HepG2 (cell line): ENCODE measurements around the gene ENTPD7. TPM values are rescaled to one million over a fixed set of nuclear protein-coding genes. Genes with fewer than 3 reads are reported as not detected.

Source experiments
- ATAC-seq: fragments of 200-7000 bp; cut with Tn5 transposase; 3 replicates; pipeline ENCODE4 v1.9.1; 2020; ENCODE audit warnings: mild to moderate bottlenecking, moderate library complexity
- BruUV-seq: library from RNA; stranded (reverse); fragments of 400-500 nt; replicated peaks from 2 replicates; lab custom pipeline; 2021; lab: Mats Ljungman, UMichigan
- CTCF ChIA-PET: fragments of 300-600 bp; formaldehyde crosslinking; extraction: SDS; loops from one replicate; lab custom pipeline; 2021; ENCODE audit warnings: low total read pairs, inconsistent platforms, low intra/inter-chr PET ratio; lab: Yijun Ruan, JAX
- POLR2A ChIA-PET: fragments of 350-600 bp; sonication (Branson Sonifier 250); formaldehyde crosslinking; loops from one replicate; lab custom pipeline; 2020; ENCODE audit warnings: antibody characterized with exemption, inconsistent platforms; lab: Yijun Ruan, JAX
- DNase-seq: peaks from one replicate; pipeline ENCODE4 v3.0.0-alpha.2; 2015; ENCODE audit warnings: low spot score
- FAIRE-seq: peaks from 3 replicates; lab custom pipeline; 2011; peaks lifted over from hg19 to GRCh38; lab: Jason Lieb, UNC
- H2AFZ ChIP-seq: one replicate; pipeline ENCODE4 v1.6.1; 2011; ENCODE audit warnings: low read length, inconsistent platforms
- H3K27ac ChIP-seq: fragments of 300-600 bp; 3 replicates; pipeline ENCODE4 v1.8.0; 2011; ENCODE audit warnings: mixed run types, mild to moderate bottlenecking, mixed read lengths, low read length, inconsistent platforms; ENCODE audit not compliant: insufficient read depth; ENCODE audit errors: extremely low read length
- H3K27me3 ChIP-seq, 2 experiments: fragments of 200-600 bp in 1 of 2; 2 replicates in 1 of 2; 3 replicates in 1 of 2; pipeline versions ENCODE4 v1.6.0 to v1.8.0; 2011; ENCODE audit warnings: low read length in 2 of 2, mild to moderate bottlenecking in 2 of 2, moderate library complexity in 2 of 2, inconsistent platforms in 1 of 2; ENCODE audit not compliant: insufficient read depth in 2 of 2, control insufficient read depth in 1 of 2
- H3K36me3 ChIP-seq, 2 experiments: fragments of 200-600 bp in 1 of 2; replicated peaks in 1 of 2; 2 replicates in 1 of 2; 3 replicates in 1 of 2; pipeline versions ENCODE4 v1.5.1 to v1.8.0; 2011; ENCODE audit warnings: low read length in 2 of 2, inconsistent platforms in 1 of 2; ENCODE audit not compliant: insufficient read depth in 2 of 2, control insufficient read depth in 1 of 2
- H3K4me1 ChIP-seq: 2 replicates; pipeline ENCODE4 v1.5.1; 2012; ENCODE audit warnings: low read length, inconsistent platforms; ENCODE audit not compliant: insufficient read depth
- H3K4me2 ChIP-seq: 2 replicates; pipeline ENCODE4 v1.6.0; 2011; ENCODE audit warnings: low read depth, low read length, inconsistent platforms
- H3K4me3 ChIP-seq, 3 experiments: fragments of 200-600 bp in 1 of 3; sonication (generic), shearing (Covaris generic) in 1 of 3; replicated peaks in 1 of 3; 2 replicates each; pipeline ENCODE4 v1.5.1; 2011 to 2016; ENCODE audit warnings: low read length in 3 of 3, inconsistent platforms in 2 of 3, low read depth in 2 of 3, mild to moderate bottlenecking in 2 of 3, control low read depth in 1 of 3, mixed read lengths in 1 of 3; ENCODE audit not compliant: insufficient read depth in 1 of 3
- H3K79me2 ChIP-seq: one replicate; pipeline ENCODE4 v1.6.1; 2011; ENCODE audit warnings: low read length, inconsistent platforms; ENCODE audit not compliant: insufficient read depth
- H3K9ac ChIP-seq: 2 replicates; pipeline ENCODE4 v1.6.0; 2011; ENCODE audit warnings: mild to moderate bottlenecking, low read depth, low read length, inconsistent platforms; ENCODE audit not compliant: insufficient read depth
- H3K9me3 ChIP-seq: 2 replicates; pipeline ENCODE4 v1.5.1; 2012; ENCODE audit warnings: mild to moderate bottlenecking, low read length
- H4K20me1 ChIP-seq: 2 replicates; pipeline ENCODE4 v1.6.0; 2011; ENCODE audit warnings: inconsistent platforms, mild to moderate bottlenecking, low read length, moderate library complexity; ENCODE audit not compliant: insufficient read depth
- DMAP1 ChIP-seq: IDR thresholded peaks from 2 replicates; pipeline ENCODE4 v1.6.1; 2016
- GLMP ChIP-seq: sonication (generic); formaldehyde crosslinking; IDR thresholded peaks from 2 replicates; pipeline ENCODE4 v1.9.0; 2021; ENCODE audit warnings: missing genetic modification reagents, mild to moderate bottlenecking, borderline replicate concordance
- HDAC1 ChIP-seq: sonication (generic); formaldehyde crosslinking; IDR thresholded peaks from 2 replicates; pipeline ENCODE4 v1.5.1; 2020; ENCODE audit warnings: mild to moderate bottlenecking, missing genetic modification reagents
- MED1 ChIP-seq: sonication (generic); formaldehyde crosslinking; IDR thresholded peaks from 2 replicates; pipeline ENCODE4 v1.4.0; 2020; ENCODE audit warnings: missing genetic modification reagents
- NBN ChIP-seq: fragments of 450-650 bp; conservative IDR thresholded peaks from 2 replicates; pipeline ENCODE4 v1.6.1; 2017
- NR3C1 ChIP-seq: sonication (generic); formaldehyde crosslinking; IDR thresholded peaks from 2 replicates; pipeline ENCODE4 v1.4.0; 2020; ENCODE audit warnings: missing genetic modification reagents
- PPARG ChIP-seq: conservative IDR thresholded peaks from 2 replicates; pipeline ENCODE4 v1.6.1; 2016; ENCODE audit warnings: missing biosample characterization, missing genetic modification reagents
- TEAD2 ChIP-seq: sonication (generic); formaldehyde crosslinking; IDR thresholded peaks from 2 replicates; pipeline ENCODE4 v1.9.0; 2021; ENCODE audit warnings: missing genetic modification reagents
- YY1 ChIP-seq: IDR thresholded peaks from 2 replicates; pipeline ENCODE4 v1.6.1; 2011; ENCODE audit warnings: low read length, low read depth, moderate library complexity, mild to moderate bottlenecking; ENCODE audit not compliant: insufficient read depth, insufficient replicate concordance
- ZBTB46 ChIP-seq: sonication (generic); formaldehyde crosslinking; IDR thresholded peaks from 2 replicates; pipeline ENCODE4 v1.4.0; 2020; ENCODE audit warnings: mild to moderate bottlenecking, missing genetic modification reagents, borderline replicate concordance
- ZNF326 ChIP-seq: sonication (generic); formaldehyde crosslinking; IDR thresholded peaks from 2 replicates; pipeline ENCODE4 v1.4.0; 2020; ENCODE audit warnings: missing genetic modification reagents, borderline replicate concordance
- ZNF354B ChIP-seq: sonication (generic); formaldehyde crosslinking; IDR thresholded peaks from 2 replicates; pipeline ENCODE4 v1.8.0; 2022; ENCODE audit warnings: mild to moderate bottlenecking, missing genetic modification reagents
- ZNF414 ChIP-seq: sonication (generic); formaldehyde crosslinking; IDR thresholded peaks from 2 replicates; pipeline ENCODE4 v1.5.0; 2020; ENCODE audit warnings: missing genetic modification reagents
- ZNF570 ChIP-seq: sonication (generic); formaldehyde crosslinking; IDR thresholded peaks from 2 replicates; pipeline ENCODE4 v1.4.0; 2020; ENCODE audit warnings: mild to moderate bottlenecking, missing genetic modification reagents, borderline replicate concordance
- ZNF619 ChIP-seq: sonication (generic); formaldehyde crosslinking; IDR thresholded peaks from 2 replicates; pipeline ENCODE4 v1.4.0; 2020; ENCODE audit warnings: mild to moderate bottlenecking, missing genetic modification reagents
- WGBS: methylation state at CpG from one replicate; pipeline ENCODE4 v1.1.6; 2017; ENCODE audit warnings: low lambda C conversion rate; 5-methylcytosine and 5-hydroxymethylcytosine counted together
- in situ Hi-C: cut with HindIII; loops from 2 replicates; pipeline ENCODE4 v1.10.0; 2017; ENCODE audit warnings: low pct_unique_long_range_greater_than_20kb; ENCODE audit not compliant: extremely low pct_ligation_motif_present
- intact Hi-C: fragments of 100-400 bp; cut with micrococcal nuclease; formaldehyde crosslinking; loops from one replicate; pipeline ENCODE4 v1.10.0; 2022; ENCODE audit not compliant: unreplicated experiment
- polyA plus RNA-seq, 8 experiments: library from polyadenylated mRNA; depleted of rRNA in 3 of 8; stranded (reverse) in 7 of 8; unstranded in 1 of 8; fragments of >200 nt; fragmentation: Illumina TruSeq in 4 of 8; extraction: Trizol in 4 of 8; gene quantifications; 2 replicates each; pipeline versions ENCODE4 v1.2.1 to v1.2.3, GENCODE V29; 2011 to 2016; ENCODE audit warnings: low read depth in 4 of 8, missing spikeins in 1 of 8, mixed read lengths in 1 of 8; ENCODE audit not compliant: insufficient read depth in 1 of 8
- total RNA-seq, 5 experiments: library from RNA; depleted of rRNA; stranded (reverse); fragments of >200 nt; fragmentation: Illumina TruSeq; extraction: Trizol; gene quantifications; 2 replicates each; pipeline ENCODE4 v1.2.3, GENCODE V29; 2016; ENCODE audit warnings: low read depth in 1 of 5

The ENTPD7 gene
- total and polyA plus RNA-seq, 2 of the 13 experiments (the other 11 are each of a cell fraction or from before 2014, with no cell fraction given), result 7.6 to 36.5 TPM

- POLR2A ChIA-PET, result no interaction called here
- no peak overlapping the region for H3K4me2 ChIP-seq
- no peak for FAIRE-seq
These were observed 30.2 kb downstream of the ENTPD7 start for GRCh38 chr10:99689461-99689860.

More at GRCh38 chr10:99689461-99689860, 30.2 kb downstream of the ENTPD7 start:
- BruUV-seq, result no TSS peak
- TF ChIP-seq DMAP1 (CRISPR knock-in tag) (no peak), ZNF414 (CRISPR knock-in tag) (no peak), ZNF619 (no peak), NBN (no peak), GLMP (CRISPR knock-in tag) (no peak), ZBTB46 (no peak), ZNF570 (no peak), ZNF326 (CRISPR knock-in tag) (no peak), PPARG (CRISPR knock-in tag) (no peak), YY1 (no peak), MED1 (CRISPR knock-in tag) (no peak), NR3C1 (CRISPR knock-in tag) (no peak), ZNF354B (no peak), TEAD2 (CRISPR knock-in tag) (no peak), HDAC1 (CRISPR knock-in tag) (no peak)
- H3K4me3 ChIP-seq, result no peak overlapping the region
- no peak for DNase-seq
- intact Hi-C loops, result no loop called here
- WGBS, result 92% methylated on average over 1 of the region's 1 CpG
- no peaks in the 10 kb centered on the region for H3K27me3 ChIP-seq
- H3K79me2 ChIP-seq, result no peaks in the 10 kb centered on the region
- H3K36me3 ChIP-seq, result peaks cover 10 to 53% of the 10 kb centered on the region in 2 experiments
- no peak overlapping the region for H2AFZ ChIP-seq
- H3K4me1 ChIP-seq, result no peaks in the 10 kb centered on the region
- CTCF ChIA-PET, result no interaction called here
- ATAC-seq, result no peak
- H3K9me3 ChIP-seq, result no peaks in the 10 kb centered on the region
- H4K20me1 ChIP-seq, result no peaks in the 10 kb centered on the region
- no peak overlapping the region for H3K27ac ChIP-seq
- in situ Hi-C loops, result no loop called here
- H3K9ac ChIP-seq, result no peak overlapping the region
